ENCODE results near the gene COL5A1.

Gene COL5A1

GRCh38 chr9:134593286-134594077 is 48.1 kb upstream of the COL5A1 start:
- TF ChIP-seq GABPA (IDR thresholded peaks at IDR 0.05; ENCODE audit: low read depth) (no peak), POLR2AphosphoS5 (IDR thresholded peaks at IDR 0.05; ENCODE audit: low read depth) (no peak), CTCF (IDR thresholded peaks at IDR 0.05; ENCODE audit: insufficient read depth, low read length) (no peak), SPI1 (IDR thresholded peaks at IDR 0.05; ENCODE audit: borderline replicate concordance, low read depth) (no peak), REST (IDR thresholded peaks at IDR 0.05; ENCODE audit: insufficient replicate concordance, low read depth) (no peak)

GRCh38 chr9:134594078-134594941 is 47.3 kb upstream of the COL5A1 start:
- Histone ChIP-seq H3K27me3 (ENCODE audit: insufficient read depth, poor library complexity, severe bottlenecking) (no peaks in the 10 kb centered on the region), H3K27ac (replicated peaks) (no peak overlapping the region), H3K4me3 (replicated peaks; ENCODE audit: insufficient read depth, low read length) (no peak overlapping the region)
- DNase-seq (ENCODE audit: low read depth in 1 of 2, low spot score in 1 of 2), result no peak
- TF ChIP-seq GABPA (IDR thresholded peaks at IDR 0.05; ENCODE audit: low read depth), result no peak

More at GRCh38 chr9:134593286-134594077, 48.1 kb upstream of the COL5A1 start:
- no peak overlapping the region for H3K27ac ChIP-seq (replicated peaks)
- DNase-seq (ENCODE audit: low read depth in 1 of 2, low spot score in 1 of 2), result no peak
- H3K4me3 ChIP-seq (replicated peaks; ENCODE audit: insufficient read depth, low read length), result no peak overlapping the region
- no peaks in the 10 kb centered on the region for H3K27me3 ChIP-seq (ENCODE audit: insufficient read depth, poor library complexity, severe bottlenecking)

GRCh38 chr9:134595014-134595413 is 46.6 kb upstream of the COL5A1 start:
- H3K4me3 ChIP-seq (replicated peaks; ENCODE audit: insufficient read depth, low read length), result no peak overlapping the region
- H3K27ac ChIP-seq (replicated peaks), result no peak overlapping the region
- no peaks in the 10 kb centered on the region for H3K27me3 ChIP-seq (ENCODE audit: insufficient read depth, poor library complexity, severe bottlenecking)
- no peak for TF ChIP-seq POLR2AphosphoS5 (IDR thresholded peaks at IDR 0.05; ENCODE audit: low read depth)
- no peak for TF ChIP-seq GABPA (IDR thresholded peaks at IDR 0.05; ENCODE audit: low read depth)
- TF ChIP-seq SPI1 (IDR thresholded peaks at IDR 0.05; ENCODE audit: borderline replicate concordance, low read depth), result no peak
- TF ChIP-seq REST (IDR thresholded peaks at IDR 0.05; ENCODE audit: insufficient replicate concordance, low read depth), result no peak
- TF ChIP-seq CTCF (IDR thresholded peaks at IDR 0.05; ENCODE audit: insufficient read depth, low read length), result no peak
- DNase-seq (ENCODE audit: low read depth in 1 of 2, low spot score in 1 of 2), result no peak

Data from HL-60 (cell line).